Smooth muscle cell (in vitro differentiated cells): ENCODE measurements around the gene SLC6A12. TPM values are rescaled to one million over a fixed set of nuclear protein-coding genes. Genes with fewer than 3 reads are reported as not detected.
"Not testable (repeated sequence)": the region's sequence is repeated elsewhere in the genome, so short reads cannot be mapped to it uniquely, and the experiment has no call there.

Experiments used
- DNase-seq: peaks from one replicate; lab custom pipeline; 2025; ENCODE audit not compliant: unreplicated experiment; lab: John Stamatoyannopoulos, UW
- H2AFZ ChIP-seq: fragments of 200-600 bp; sonication (generic); 2 replicates; pipeline ENCODE4 v1.6.0; 2016; ENCODE audit warnings: antibody characterized with exemption, low read depth, mild to moderate bottlenecking
- H3F3A ChIP-seq: fragments of 200-600 bp; sonication (generic); 2 replicates; pipeline ENCODE4 v1.6.0; 2017; ENCODE audit warnings: antibody characterized with exemption, low read depth
- H3K27ac ChIP-seq: fragments of 200-600 bp; sonication (generic); 2 replicates; pipeline ENCODE4 v1.5.1; 2016; ENCODE audit warnings: low read depth, mild to moderate bottlenecking
- H3K27me3 ChIP-seq: fragments of 200-600 bp; sonication (generic); 2 replicates; pipeline ENCODE4 v1.6.1; 2016; ENCODE audit warnings: low read depth, mild to moderate bottlenecking
- H3K36me3 ChIP-seq: fragments of 200-600 bp; sonication (generic); 2 replicates; pipeline ENCODE4 v1.5.1; 2016; ENCODE audit warnings: low read depth
- H3K4me1 ChIP-seq: fragments of 200-600 bp; sonication (generic); 2 replicates; pipeline ENCODE4 v1.5.1; 2016; ENCODE audit warnings: low read depth
- H3K4me2 ChIP-seq: fragments of 200-600 bp; sonication (generic); 2 replicates; pipeline ENCODE4 v1.6.0; 2016; ENCODE audit warnings: mild to moderate bottlenecking
- H3K4me3 ChIP-seq: fragments of 200-600 bp; sonication (generic); 2 replicates; pipeline ENCODE4 v1.5.1; 2016; ENCODE audit warnings: mild to moderate bottlenecking
- H3K79me2 ChIP-seq: fragments of 200-600 bp; sonication (generic); 2 replicates; pipeline ENCODE4 v1.6.0; 2016; ENCODE audit warnings: low read depth, mild to moderate bottlenecking
- H3K9ac ChIP-seq: fragments of 200-600 bp; sonication (generic); 2 replicates; pipeline ENCODE4 v1.6.0; 2016; ENCODE audit warnings: low read depth
- H3K9me3 ChIP-seq: fragments of 200-600 bp; sonication (generic); replicated peaks from 2 replicates; pipeline ENCODE4 v1.5.1; 2016; ENCODE audit warnings: low read depth
- H4K20me1 ChIP-seq: fragments of 200-600 bp; sonication (generic); 2 replicates; pipeline ENCODE4 v1.6.0; 2016; ENCODE audit warnings: low read depth
- WGBS: methylation state at CpG from one replicate; pipeline ENCODE4 v1.1.7; 2016; ENCODE audit warnings: low lambda C conversion rate; 5-methylcytosine and 5-hydroxymethylcytosine counted together
- polyA plus RNA-seq: library from polyadenylated mRNA; unstranded; fragments of >200 nt; fragmentation: Nextera tagmentation; extraction: Ambion mirVana; gene quantifications from 2 replicates; pipeline ENCODE4 v1.2.1, GENCODE V29; 2016
- total RNA-seq: library from RNA; depleted of rRNA; stranded (reverse); fragments of >200 nt; gene quantifications from 2 replicates; pipeline ENCODE4 v1.2.3, GENCODE V29; 2014
- TF ChIP-seq, protein P1 (sequence below): fragments of 200-600 bp; sonication (generic); IDR thresholded peaks from 2 replicates; pipeline ENCODE4 v1.5.1; 2017; ENCODE audit warnings: borderline replicate concordance, mild to moderate bottlenecking, antibody characterized with exemption; ENCODE audit not compliant: insufficient read depth, poor library complexity, severe bottlenecking

SLC6A12 gene
- total and polyA plus RNA-seq, 2 experiments from 2014 or later, result 0.22 TPM; not detected in 1

DNA sequence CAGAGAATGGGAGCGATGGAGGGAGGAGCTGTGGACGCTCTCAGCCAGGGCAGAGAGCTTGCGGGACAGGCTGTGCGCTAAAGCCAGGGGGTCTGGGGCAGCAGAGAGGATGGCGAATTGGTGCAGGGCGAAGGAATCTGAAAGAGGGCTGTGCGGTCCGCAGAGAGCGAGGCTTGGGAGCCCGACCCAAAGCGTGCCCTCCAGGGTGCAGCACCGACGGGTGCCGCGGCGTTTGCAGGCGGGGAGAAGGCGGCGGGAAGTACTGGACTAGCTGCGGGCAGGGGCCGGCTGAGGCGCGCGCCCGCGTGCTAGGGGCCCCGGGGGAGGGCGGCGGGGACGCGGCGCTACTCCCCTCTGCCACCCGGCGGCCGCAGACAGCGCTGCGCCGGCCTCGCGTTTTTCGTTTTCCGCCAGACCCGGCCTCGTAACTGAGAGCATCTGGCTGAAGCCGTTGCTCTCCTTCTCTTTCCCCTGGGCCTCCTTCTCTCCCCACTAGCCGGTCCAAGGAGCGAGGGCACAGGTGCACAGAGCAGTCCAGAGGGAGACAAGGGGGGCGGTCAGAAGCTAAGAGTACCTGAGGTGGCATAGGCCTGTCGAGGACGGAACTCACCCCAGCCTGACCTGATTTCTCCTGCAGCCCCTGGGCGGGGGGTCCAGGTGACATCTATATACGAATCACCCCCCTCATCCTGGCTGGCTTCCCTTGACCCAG lies 24.9 kb downstream of the SLC6A12 start:
- peaks cover 4% of the 10 kb centered on the region for H3K27me3 ChIP-seq
- DNase-seq, result peak; percentile 37
- H3K27ac ChIP-seq, result no peak overlapping the region
- no peak overlapping the region for H3K9ac ChIP-seq
- peaks cover 2% of the 10 kb centered on the region for H3K4me1 ChIP-seq
- TF ChIP-seq, protein P1, sequence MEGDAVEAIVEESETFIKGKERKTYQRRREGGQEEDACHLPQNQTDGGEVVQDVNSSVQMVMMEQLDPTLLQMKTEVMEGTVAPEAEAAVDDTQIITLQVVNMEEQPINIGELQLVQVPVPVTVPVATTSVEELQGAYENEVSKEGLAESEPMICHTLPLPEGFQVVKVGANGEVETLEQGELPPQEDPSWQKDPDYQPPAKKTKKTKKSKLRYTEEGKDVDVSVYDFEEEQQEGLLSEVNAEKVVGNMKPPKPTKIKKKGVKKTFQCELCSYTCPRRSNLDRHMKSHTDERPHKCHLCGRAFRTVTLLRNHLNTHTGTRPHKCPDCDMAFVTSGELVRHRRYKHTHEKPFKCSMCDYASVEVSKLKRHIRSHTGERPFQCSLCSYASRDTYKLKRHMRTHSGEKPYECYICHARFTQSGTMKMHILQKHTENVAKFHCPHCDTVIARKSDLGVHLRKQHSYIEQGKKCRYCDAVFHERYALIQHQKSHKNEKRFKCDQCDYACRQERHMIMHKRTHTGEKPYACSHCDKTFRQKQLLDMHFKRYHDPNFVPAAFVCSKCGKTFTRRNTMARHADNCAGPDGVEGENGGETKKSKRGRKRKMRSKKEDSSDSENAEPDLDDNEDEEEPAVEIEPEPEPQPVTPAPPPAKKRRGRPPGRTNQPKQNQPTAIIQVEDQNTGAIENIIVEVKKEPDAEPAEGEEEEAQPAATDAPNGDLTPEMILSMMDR, result peak; percentile 71
- no peaks in the 10 kb centered on the region for H4K20me1 ChIP-seq
- H3K4me3 ChIP-seq, result peak overlapping the region; percentile 80
- H3F3A ChIP-seq, result no peaks in the 10 kb centered on the region
- 9% methylated on average over 40 of the region's 52 CpGs for WGBS
- peak overlapping the region; percentile 97 for H3K4me2 ChIP-seq
- H3K9me3 ChIP-seq, result no peaks in the 10 kb centered on the region
- H3K36me3 ChIP-seq, result no peaks in the 10 kb centered on the region
- peak overlapping the region; percentile 98 for H2AFZ ChIP-seq
- H3K79me2 ChIP-seq, result no peaks in the 10 kb centered on the region

DNA sequence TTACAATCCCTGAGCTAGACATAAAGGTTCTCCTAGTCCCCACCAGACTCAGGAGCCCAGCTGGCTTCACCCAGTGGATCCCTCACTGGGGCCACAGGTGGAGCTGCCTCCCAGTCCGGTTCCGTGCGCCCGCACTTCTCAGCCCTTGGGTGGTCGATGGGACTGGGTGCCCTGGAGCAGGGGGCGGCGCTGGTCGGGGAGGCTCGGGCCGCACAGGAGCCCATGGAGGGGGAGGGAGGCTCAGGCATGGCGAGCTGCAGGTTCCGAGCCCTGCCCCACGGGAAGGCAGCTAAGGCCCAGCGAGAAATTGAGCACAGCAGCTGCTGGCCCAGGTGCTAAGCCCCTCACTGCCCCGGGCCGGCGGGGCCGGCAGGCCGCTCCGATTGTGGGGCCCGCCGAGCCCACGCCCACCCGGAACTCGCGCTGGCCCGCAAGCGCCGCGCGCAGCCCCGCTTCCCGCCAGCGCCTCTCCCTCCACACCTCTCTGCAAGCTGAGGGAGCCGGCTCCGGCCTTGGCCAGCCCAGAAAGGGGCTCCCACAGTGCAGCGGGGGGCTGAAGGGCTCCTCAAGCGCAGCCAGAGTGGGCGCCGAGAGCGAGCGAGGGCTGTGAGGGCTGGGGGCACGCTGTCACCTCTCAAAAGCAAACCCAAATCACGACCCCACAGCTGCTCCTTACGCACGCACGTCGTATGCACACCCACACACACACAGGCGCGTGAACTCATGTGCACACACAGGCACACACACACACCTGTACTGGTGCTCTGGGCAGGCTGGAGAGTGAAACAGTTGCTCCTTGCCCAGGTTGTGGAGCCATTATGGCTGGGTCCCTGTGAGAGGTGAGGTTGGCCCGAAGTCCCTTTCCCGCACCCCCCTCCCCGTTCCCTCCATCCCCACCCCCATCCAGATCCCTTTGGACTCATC lies 25.7 kb downstream of the SLC6A12 start:
- H3K27ac ChIP-seq, H3K4me1 ChIP-seq, H3K9me3 ChIP-seq, H3K36me3 ChIP-seq, H3K9ac ChIP-seq, H3K79me2 ChIP-seq, H4K20me1 ChIP-seq, H3K27me3 ChIP-seq, DNase-seq, H3F3A ChIP-seq: not testable (repeated sequence)
- peak overlapping the region; percentile 80 for H3K4me3 ChIP-seq
- WGBS, result 22% methylated on average over 48 of the region's 53 CpGs
- H3K4me2 ChIP-seq, result peak overlapping the region; percentile 97
- H2AFZ ChIP-seq, result peak overlapping the region; percentile 98

DNA sequence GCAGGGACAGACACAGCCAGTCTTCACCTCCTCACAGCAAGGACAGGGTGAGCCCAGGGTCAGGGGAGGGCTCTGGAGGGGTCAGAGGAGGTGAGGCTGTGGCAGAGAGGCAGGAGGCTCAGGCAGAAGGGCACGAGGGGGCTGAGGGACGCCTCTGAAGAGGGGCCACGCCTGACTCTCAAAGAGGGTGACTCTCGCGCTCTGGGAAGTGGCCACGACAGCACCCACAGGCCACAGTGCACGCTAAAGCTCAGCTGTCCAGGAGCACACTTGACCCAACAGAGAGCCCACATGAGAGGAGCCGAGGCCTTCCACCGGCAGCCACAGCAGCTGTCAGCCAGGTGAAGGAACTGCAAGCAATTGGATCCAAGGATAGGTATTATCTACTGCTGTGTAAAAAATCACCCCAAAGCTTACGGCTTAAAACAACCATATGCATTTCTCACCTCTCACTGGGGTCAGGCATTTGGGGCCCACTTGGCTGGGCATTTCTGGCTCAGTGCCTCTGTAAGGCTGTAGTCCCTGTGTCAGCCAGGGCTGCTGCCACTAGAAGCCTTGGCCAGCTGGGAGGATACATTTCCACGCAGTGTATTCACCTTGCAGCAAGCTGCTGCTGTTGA lies 27.8 kb downstream of the SLC6A12 start:
- Histone ChIP-seq H3K4me1 (peaks cover 8% of the 10 kb centered on the region), H3K4me2 (no peak overlapping the region), H3K9me3 (no peaks in the 10 kb centered on the region), H3K27ac (no peak overlapping the region), H3K9ac (no peak overlapping the region), H3K36me3 (no peaks in the 10 kb centered on the region), H3K27me3 (peaks cover 4% of the 10 kb centered on the region), H3K4me3 (no peak overlapping the region), H2AFZ (no peak overlapping the region), H3F3A (peaks cover 6% of the 10 kb centered on the region), H3K79me2 (no peaks in the 10 kb centered on the region), H4K20me1 (no peaks in the 10 kb centered on the region)
- no peak for DNase-seq
- TF ChIP-seq, protein P1, result no peak
- 94% methylated on average over 11 of the region's 11 CpGs for WGBS

DNA sequence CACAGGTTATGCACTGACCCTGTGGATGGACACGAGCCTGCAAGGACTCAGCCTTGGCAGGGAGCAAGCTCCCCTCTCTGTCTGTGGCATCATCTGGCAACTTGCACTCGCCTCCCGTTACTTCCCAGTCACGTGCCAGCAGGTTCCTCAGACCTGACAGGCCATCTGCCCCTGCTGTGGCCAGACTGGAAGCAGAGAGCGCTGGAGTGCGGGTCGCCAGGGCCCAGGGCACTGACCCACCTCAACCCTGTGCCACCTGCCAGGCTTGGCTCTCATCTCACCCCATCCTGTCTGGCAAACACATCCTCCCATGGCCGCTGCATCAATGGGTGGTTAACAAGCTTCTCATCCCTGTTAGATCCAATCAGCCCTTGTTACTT lies 28.4 kb downstream of the SLC6A12 start:
- Histone ChIP-seq H3K4me3 (no peak overlapping the region), H3K4me2 (no peak overlapping the region), H3K79me2 (no peaks in the 10 kb centered on the region), H3K27ac (no peak overlapping the region), H3K4me1 (peaks cover 8% of the 10 kb centered on the region), H3K36me3 (no peaks in the 10 kb centered on the region), H3F3A (peaks cover 6% of the 10 kb centered on the region), H3K9ac (no peak overlapping the region), H2AFZ (no peak overlapping the region), H4K20me1 (no peaks in the 10 kb centered on the region), H3K27me3 (peaks cover 1% of the 10 kb centered on the region), H3K9me3 (no peaks in the 10 kb centered on the region)
- DNase-seq, result no peak
- TF ChIP-seq, protein P1, result no peak
- WGBS, result 89% methylated on average over 8 of the region's 8 CpGs
